ENCODE results near the gene FBXW7. TPM values are rescaled to one million over a fixed set of nuclear protein-coding genes. Genes with fewer than 3 reads are reported as not detected.

FBXW7 gene
- polyA plus RNA-seq, 5 donors: 22.3 to 41.8 (median 34.1) TPM

- DNase-seq: no peak
These were observed 57.2 kb downstream of the FBXW7 start for GRCh38 chr4:152478461-152479237.

GRCh38 chr4:152476796-152477195 lies 59.1 kb downstream of the FBXW7 start:
- DNase-seq: no peak

- DNase-seq: no peak
These were observed 64.6 kb downstream of the FBXW7 start for GRCh38 chr4:152471251-152471792.

GRCh38 chr4:152468408-152468807 lies 67.5 kb downstream of the FBXW7 start:
- no peak for DNase-seq

GRCh38 chr4:152467101-152467500 lies 68.8 kb downstream of the FBXW7 start:
- no peak for DNase-seq

GRCh38 chr4:152464030-152464823 lies 71.7 kb downstream of the FBXW7 start:
- no peak for DNase-seq

- no peak for DNase-seq
These were observed 72.3 kb downstream of the FBXW7 start for GRCh38 chr4:152463562-152463961.

- DNase-seq: no peak
These were observed 73.2 kb downstream of the FBXW7 start for GRCh38 chr4:152462695-152463094.

- no peak for DNase-seq
These were observed 73.8 kb downstream of the FBXW7 start for GRCh38 chr4:152462047-152462446.

- DNase-seq: peak; percentile 36 to 49
These were observed 75.4 kb downstream of the FBXW7 start for GRCh38 chr4:152460488-152460887.

GRCh38 chr4:152459326-152459725 lies 76.6 kb downstream of the FBXW7 start:
- DNase-seq: no peak

GRCh38 chr4:152458801-152459302 lies 77.0 kb downstream of the FBXW7 start:
- DNase-seq: no peak

GRCh38 chr4:152456609-152457008 lies 79.3 kb downstream of the FBXW7 start:
- DNase-seq: no peak

GRCh38 chr4:152455311-152455710 lies 80.6 kb downstream of the FBXW7 start:
- no peak for DNase-seq

GRCh38 chr4:152454398-152455011 lies 81.4 kb downstream of the FBXW7 start:
- DNase-seq: peak; percentile 16 to 20

- DNase-seq: no peak
These were observed 84.4 kb downstream of the FBXW7 start for GRCh38 chr4:152451496-152451895.

- no peak for DNase-seq
These were observed 87.0 kb downstream of the FBXW7 start for GRCh38 chr4:152448854-152449253.

GRCh38 chr4:152448038-152448707 lies 87.7 kb downstream of the FBXW7 start:
- no peak for DNase-seq

- DNase-seq: no peak
These were observed 92.0 kb downstream of the FBXW7 start for GRCh38 chr4:152443859-152444258.

GRCh38 chr4:152437561-152437960 lies 98.3 kb downstream of the FBXW7 start:
- no peak for DNase-seq

GRCh38 chr4:152436384-152436783 lies 99.5 kb downstream of the FBXW7 start:
- no peak for DNase-seq

GRCh38 chr4:152434011-152434410 lies 101.9 kb downstream of the FBXW7 start:
- DNase-seq: no peak
